ENCODE results near the gene LRTM2. TPM values are rescaled to one million over a fixed set of nuclear protein-coding genes. Genes with fewer than 3 reads are reported as not detected.

The LRTM2 gene
- total and polyA plus RNA-seq, 12 donors, result not detected

- Histone ChIP-seq H3K27me3 (peaks cover 0 to 46% (median 29%) of the 10 kb centered on the region in 7 donors), H3K4me1 (peaks cover 0 to 2% (median 0%) of the 10 kb centered on the region in 9 donors), H3K27ac (no peak overlapping the region), H3K36me3 (no peaks in the 10 kb centered on the region), H3K9me3 (no peaks in the 10 kb centered on the region), H3K4me3 (no peak overlapping the region)
- no peak for TF ChIP-seq CTCF (IDR thresholded peaks at IDR 0.05)
- no peak for ATAC-seq
- intact Hi-C loops (cut with DNase I), result no loop called here
- 81 to 82% methylated on average over 22 of the region's 22 CpGs for WGBS, 2 donors
- no peak for DNase-seq
Observed at GRCh38 chr12:1835211-1836131, 15.1 kb downstream of the LRTM2 start.

- WGBS, 2 donors, result 69 to 83% methylated on average over 7 of the region's 7 CpGs
- Histone ChIP-seq H3K4me1 (no peaks in the 10 kb centered on the region), H3K27me3 (peaks cover 0 to 38% (median 21%) of the 10 kb centered on the region in 7 donors), H3K27ac (no peak overlapping the region), H3K4me3 (no peak overlapping the region), H3K9me3 (no peaks in the 10 kb centered on the region), H3K36me3 (no peaks in the 10 kb centered on the region)
- intact Hi-C loops (cut with DNase I), result no loop called here
- TF ChIP-seq CTCF (IDR thresholded peaks at IDR 0.05), result no peak
- DNase-seq, result no peak
- no peak for ATAC-seq
Observed at GRCh38 chr12:1836241-1836803, 16.0 kb downstream of the LRTM2 start.

- no peaks in the 10 kb centered on the region for H3K36me3 ChIP-seq
- WGBS, 2 donors, result 72 to 73% methylated on average over 22 of the region's 22 CpGs
- ATAC-seq, result no peak
- H3K9me3 ChIP-seq, result no peaks in the 10 kb centered on the region
- TF ChIP-seq CTCF (IDR thresholded peaks at IDR 0.05), result no peak
- intact Hi-C loops (cut with DNase I), result no loop called here
- H3K4me1 ChIP-seq, result no peaks in the 10 kb centered on the region
- DNase-seq, result no peak
- peaks cover 0 to 35% (median 14%) of the 10 kb centered on the region in 7 donors for H3K27me3 ChIP-seq
- no peak overlapping the region for H3K27ac ChIP-seq
- no peak overlapping the region for H3K4me3 ChIP-seq
Observed at GRCh38 chr12:1836854-1837421, 16.6 kb downstream of the LRTM2 start.

- ATAC-seq (no peak), DNase-seq (no peak)
- intact Hi-C loops (cut with DNase I), result no loop called here
- Histone ChIP-seq H3K27me3 (peaks cover 0 to 36% (median 18%) of the 10 kb centered on the region in 7 donors), H3K9me3 (no peaks in the 10 kb centered on the region), H3K27ac (no peak overlapping the region), H3K36me3 (no peaks in the 10 kb centered on the region), H3K4me1 (no peaks in the 10 kb centered on the region), H3K4me3 (no peak overlapping the region)
- WGBS, 2 donors, result 75% methylated on average over 12 of the region's 12 CpGs
- TF ChIP-seq CTCF (IDR thresholded peaks at IDR 0.05), result no peak
Observed at GRCh38 chr12:1837541-1838204, 17.3 kb downstream of the LRTM2 start.

Measured in heart right ventricle (tissue), 16 donors.